GM18507 (cell line): ENCODE data around the gene EIF4H.

ENCODE experiments used
- DNase-seq: peaks from one replicate; pipeline ENCODE4 v3.0.0; 2011; ENCODE audit warnings: low read depth; ENCODE audit not compliant: insufficient read length; ENCODE audit errors: extremely low spot score
- FAIRE-seq: peaks from 2 replicates; lab custom pipeline; 2011; peaks lifted over from hg19 to GRCh38; lab: Jason Lieb, UNC

EIF4H gene

DNA sequence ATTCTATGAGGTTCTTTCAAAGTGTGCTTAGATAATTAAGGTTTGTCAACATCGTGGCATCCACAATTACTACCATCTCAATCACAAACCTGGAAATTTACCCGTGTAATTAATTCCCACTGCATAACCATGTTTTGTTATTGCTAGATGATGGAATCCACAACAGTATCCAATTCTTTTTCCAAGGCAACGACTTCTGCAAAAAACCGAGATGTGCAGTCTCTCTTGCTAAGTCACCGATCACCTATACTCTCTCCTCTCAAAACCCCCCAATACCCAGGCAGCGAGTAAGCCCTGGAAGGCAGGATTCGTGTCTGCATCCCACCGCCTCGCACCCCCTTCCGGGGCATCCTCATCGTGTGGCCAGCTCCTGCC, 678 bp upstream of the EIF4H start:
- DNase-seq (no peak), FAIRE-seq (no peak)

DNA sequence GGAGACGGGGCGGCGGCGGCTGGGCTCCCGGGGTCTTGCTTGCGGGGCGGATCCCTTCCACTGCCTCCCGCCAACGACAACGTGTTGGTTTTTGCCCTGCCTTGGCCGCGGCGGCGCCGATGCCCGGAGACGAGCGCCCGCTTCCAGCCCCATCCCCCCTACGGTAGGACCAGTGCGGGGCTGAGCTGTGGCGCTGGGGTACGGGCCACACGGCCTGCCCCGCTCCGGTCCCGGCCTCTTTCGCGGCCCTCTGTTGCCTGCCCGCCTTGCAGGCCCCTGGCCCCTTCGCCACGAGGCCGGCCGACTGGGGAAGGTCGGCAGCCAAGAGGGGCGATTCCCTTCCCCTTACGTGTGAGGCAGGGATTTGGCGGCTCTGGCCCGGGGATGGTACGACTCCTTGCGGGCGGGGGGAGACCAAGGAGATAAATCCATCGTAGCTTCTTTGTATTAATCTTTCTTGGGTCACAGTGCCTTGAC, 488 bp downstream of the EIF4H start:
- no peak for DNase-seq
- FAIRE-seq: no peak

DNA sequence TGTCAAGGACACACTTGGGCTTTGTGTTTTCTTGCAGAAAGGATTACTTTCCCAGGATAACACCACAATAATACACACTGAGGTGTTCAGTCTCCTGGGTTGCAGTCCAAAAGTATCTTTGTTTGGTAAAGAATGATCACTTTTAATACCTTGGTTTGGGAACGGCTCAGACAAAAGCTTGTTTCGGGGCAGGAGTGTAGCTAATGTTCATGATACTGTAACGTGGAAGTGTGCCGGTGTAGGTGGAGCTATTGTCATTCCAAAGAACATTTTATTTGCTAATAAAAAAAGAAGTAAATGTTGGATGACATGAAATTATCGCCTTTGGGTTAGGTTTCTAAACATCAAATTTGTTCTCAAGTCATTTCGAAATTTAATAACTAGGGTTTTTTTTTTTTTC, 1.2 kb downstream of the EIF4H start:
- no peak for DNase-seq

DNA sequence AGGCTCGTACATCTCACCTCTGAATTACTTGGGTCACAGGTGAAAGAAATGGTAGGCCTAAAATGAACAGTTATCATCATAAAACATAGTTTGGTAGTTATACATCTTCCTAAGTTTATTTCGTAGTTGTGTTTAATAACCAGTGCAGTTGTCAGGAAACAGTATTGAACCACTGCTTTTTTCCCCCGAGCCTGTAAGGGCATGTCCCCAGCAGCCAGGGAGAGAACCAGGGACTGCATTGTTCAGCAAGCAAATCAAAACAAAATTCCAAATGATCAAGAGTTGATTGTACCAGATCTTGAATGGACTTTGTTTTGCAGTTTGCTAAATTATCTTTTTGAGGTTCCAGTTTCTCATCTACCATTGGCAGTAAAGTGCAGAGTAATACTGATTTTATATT, 2.4 kb downstream of the EIF4H start:
- FAIRE-seq (no peak), DNase-seq (no peak)

More for the DNA sequence above, 1.2 kb downstream of the EIF4H start:
- no peak for FAIRE-seq

DNA sequence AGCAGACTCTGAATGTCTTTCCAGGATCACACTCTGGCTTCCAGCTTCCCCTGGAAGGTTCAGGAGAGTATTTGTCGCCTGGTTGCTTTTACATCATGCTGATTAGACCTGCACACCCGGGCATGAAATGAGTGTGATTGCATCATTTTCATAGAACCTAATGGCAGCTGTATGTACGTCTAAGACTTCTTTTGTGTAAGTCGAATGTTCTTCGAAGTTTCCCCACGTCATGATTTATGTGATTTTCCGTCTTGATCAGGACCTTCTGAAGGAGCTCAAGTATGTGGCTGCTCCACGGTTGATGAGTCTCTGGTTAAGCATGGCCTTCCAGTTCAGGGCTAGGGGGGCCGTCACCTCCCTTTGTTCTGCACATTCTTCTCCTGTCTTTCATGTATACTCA, 4.5 kb downstream of the EIF4H start:
- FAIRE-seq (no peak), DNase-seq (no peak)

DNA sequence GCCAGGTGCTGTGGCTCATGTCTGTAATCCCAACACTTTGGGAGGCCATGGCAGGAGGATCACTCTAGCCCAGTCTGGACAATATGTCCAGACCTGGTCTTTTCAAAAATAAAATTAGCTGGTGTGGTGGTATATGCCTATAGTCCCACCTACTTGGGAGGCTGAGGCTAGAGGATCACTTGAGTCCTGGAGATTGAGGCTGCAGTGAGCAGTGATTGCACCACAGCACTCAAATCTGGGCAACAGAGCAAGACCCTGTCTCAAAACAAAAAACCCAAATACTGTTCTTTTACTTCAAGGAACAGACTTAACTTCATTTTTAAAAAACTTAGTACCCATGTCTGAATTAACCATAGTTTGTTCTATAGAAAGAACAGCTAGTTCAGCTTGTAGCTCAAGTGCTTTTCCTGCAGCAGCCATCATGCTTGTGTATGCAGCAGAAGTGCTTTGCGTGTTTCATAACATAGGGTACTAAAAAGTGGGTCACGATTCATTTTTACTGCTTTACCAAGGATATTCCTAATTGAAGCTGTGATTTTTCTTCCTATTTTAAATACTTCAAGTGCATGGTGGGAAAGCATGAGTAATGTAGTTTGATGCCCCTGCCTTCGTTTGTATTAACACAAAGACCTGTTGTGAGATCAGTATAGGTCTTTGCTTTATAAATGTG, 5.9 kb downstream of the EIF4H start:
- DNase-seq: no peak
- FAIRE-seq: no peak

DNA sequence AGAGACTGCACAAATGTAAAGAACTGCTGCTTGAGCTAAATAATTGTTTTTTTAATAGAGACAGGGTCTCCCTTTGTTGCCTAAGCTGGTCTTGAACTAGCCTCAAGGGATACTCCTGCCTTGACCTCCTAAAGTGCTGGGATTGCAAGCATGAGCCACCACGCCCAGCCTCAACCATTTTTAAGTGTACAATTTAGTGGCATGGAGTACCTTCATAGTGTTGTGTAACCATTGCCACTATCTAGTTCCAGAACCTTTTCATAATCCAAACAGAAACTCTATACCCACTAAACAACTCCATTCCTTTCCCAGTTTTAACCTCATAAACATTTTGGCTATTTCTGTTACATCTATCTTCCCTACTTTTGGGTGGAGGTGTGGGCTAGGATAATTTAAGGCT, 6.7 kb downstream of the EIF4H start:
- no peak for FAIRE-seq

DNA sequence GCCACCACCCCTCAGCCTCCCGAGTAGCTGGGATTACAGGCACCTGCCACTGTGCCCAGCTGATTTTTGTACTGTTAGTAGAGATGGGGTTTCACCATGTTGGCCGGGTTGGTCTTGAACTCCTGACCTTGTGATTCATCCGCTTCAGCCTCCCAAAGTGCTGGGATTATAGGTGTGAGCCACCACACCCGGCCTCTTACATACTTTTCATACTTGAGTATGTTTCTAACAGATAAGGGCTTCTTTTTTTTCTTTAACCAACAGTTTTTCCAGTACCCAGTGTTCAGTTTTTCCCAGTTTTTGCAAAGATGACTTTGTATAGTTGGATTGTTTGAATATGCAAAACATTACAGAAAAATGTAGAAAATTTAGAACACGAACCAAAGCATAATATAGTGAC, 7.7 kb downstream of the EIF4H start:
- FAIRE-seq (no peak), DNase-seq (no peak)

More for the DNA sequence above, 6.7 kb downstream of the EIF4H start:
- no peak for DNase-seq

DNA sequence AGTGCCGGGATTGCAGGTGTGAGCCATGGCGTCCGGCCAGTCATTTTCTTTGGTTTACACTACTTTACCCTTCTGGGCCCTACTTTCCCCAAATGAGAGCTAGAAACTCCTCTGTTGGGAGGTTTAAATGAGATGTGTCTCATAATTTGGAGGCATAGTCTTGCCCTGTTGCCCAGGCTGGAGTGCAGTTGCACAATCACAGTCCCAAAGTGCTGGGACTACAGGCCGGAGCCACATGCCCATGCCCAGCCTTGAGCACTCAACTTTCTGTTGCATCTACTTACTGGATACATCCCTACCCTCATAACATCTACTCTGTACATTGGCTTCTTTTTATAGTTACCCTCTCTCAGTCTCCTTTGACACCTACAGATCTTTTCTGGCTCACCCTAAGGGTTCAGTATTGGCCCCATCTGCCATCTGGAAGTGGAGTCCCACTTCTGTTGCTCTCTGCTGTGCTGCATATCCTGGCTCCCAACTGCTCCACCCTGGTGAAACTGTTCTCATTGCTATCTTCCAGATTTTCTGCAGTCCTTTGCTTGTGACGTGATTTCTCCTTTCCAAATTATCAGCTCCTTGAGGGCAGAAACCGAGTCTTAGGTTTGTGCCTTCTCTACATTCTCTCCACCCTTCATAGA, 8.4 kb downstream of the EIF4H start:
- no peak for DNase-seq
- FAIRE-seq: no peak

DNA sequence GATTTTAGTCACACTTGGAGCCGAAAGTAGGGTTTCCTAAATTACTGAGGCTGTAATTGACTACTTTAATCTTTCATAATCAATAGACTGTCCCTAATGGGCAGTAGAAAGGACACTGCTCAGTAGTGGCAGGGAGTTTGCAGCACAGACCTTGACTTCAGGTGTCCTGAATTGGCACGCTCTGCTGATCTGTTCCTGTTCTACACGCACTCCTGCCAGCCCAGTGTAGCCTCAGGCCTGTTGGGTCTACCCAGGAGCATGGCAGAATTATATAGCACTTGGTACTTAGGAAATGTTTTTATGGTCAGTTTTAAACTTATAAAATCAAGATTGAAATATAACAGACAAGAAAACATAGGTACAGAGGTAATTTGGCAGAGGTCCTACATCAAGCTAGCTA, 9.0 kb downstream of the EIF4H start:
- DNase-seq: no peak
- FAIRE-seq: no peak

DNA sequence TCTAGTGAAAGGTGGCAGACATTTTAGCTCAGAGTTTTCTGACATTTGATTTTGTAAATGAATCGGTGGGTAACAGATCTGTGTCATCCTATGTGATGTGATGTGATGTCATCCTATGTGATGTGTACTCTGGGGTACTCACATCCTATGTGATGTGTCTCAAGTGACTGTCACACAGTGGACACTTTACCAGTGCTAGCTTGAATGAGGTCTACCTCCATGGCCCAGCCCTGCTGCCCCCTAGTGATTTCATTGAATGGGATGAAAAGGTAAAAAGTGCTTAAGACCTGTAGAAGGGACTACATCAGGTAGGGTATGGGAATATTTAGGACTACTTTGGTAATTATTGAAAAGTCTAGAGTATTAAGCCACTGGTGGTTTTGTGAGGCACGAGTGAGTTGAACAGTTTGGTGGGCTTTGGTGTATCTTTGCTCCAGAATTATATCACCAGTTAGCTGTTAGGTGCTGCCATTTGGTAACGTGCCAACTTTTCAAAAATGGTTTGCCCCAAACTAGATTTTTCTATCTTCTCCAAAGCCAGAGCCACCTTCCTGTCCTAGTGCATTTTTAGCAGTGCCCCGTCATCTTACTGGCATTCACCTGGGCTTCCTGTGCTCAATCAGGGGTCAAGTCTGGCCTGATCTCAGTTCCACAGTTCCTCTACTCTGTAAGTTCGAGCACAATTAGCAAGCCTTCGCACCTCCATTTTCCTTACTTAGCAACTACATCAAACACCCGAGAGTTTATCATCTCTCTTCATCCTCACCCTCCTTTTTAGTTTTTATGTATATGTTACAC, 9.7 kb downstream of the EIF4H start:
- DNase-seq: no peak
- FAIRE-seq: no peak

DNA sequence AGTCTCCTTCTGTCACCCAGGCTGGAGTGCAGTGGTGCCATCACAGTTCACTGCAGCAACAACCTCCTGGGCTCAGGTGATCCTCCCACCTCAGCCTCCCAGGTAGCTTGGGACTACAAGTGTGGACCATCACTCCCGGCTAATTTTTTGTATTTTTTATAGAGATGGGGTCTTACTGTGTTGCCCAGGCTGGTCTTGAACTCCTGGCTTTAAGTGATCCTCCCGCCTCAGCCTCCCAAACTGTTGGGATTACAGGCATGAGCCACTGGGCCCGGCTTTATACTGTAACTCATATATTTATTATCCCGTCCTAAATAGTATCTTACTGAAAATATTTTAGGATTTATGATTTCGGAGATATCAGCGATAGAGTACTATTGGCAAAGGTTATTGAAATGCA, 10.9 kb downstream of the EIF4H start:
- DNase-seq: no peak
- FAIRE-seq: no peak

DNA sequence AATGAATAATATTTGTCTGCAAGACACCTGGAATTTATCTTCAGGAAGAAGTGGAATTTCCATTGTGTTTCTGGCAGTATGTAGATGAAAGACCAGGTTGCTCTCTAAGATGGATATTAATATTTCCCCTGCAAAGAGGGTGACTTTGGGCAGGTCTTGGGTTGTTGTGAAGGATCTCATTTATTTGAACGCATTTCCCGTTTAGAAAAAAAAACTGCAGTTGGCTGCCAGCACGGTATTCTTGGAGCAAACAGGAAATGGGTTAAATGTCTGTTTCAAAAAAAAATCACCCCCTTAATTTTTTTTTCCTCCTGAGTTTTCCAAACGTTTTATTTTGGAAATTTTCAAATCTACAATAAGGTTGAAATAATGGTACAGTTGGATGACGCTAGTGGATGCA, 11.5 kb downstream of the EIF4H start:
- FAIRE-seq: no peak

DNA sequence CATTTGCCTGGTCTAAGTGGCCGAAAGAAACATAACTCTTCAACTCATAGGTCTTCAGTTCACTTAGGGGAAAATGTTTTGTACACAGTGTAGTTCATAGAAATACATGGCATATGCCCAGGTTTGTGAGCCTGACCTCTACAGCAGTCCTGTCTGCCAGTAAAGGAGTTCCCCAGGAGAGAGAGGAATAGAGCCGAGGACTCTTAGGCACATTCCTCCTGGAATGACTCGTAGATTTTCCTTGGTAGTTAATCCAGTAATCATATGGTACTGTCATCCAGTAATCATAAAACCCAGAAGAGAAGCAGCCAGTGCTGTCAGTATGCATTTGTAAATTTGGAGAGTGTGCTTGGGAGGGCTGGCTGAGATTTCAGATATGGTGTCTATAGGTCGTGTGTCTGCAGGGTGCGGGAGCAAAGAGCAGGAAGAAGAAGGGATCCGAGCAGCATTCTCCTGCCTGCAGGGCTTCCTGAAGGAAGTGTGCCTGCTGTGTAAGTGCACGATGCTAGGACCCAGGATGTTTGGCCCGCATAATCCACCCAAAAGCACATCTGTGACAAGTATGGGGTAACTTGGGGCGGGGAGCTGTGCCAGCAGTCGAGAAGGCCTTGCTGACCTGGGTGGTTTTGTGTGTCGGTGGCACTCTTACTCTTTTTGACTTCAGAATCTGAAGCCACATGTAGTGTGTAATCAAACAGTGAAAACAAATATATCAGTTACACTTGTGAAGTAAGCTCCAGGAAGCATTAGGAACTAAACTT, 13.9 kb downstream of the EIF4H start:
- FAIRE-seq: no peak
- DNase-seq: no peak

More for the DNA sequence above, 11.5 kb downstream of the EIF4H start:
- DNase-seq: no peak

DNA sequence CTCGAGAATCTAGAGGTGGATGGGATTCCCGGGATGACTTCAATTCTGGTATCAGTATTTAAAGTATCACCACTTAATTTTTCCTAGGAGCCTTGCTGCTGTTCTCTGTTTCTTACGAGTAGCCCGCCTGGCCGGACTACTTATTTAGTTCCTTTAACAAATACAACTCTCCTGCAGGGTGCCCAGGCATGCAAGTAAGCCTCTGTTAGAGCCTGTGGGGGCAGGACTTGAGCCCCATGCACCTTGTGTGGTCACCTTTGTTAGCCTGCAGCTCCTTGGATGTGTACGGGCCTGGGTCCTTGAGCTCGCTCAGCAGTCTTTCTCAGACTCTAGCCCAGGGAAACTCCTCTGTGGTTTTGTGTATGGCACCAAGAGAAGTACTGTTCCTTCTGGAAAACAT, 16.1 kb downstream of the EIF4H start:
- FAIRE-seq (no peak), DNase-seq (no peak)

DNA sequence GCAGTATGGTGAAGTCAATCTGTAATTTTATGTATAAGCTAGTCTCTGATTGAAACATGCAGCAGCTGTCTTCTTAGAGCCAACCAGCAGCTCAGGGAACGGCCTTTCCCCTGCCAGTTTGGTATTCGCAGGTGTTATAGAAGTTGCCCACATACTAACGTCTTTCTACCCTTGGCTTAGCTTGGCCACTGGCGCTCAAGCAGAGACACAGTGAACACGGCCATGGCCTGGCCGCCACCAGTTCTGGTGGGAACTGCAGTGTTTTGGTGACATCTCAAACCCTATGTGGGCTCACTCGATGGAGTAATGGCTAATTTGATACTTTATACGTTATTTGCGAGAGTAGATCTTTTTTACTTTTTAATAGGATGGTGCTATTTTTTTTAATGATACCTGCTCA, 17.1 kb downstream of the EIF4H start:
- FAIRE-seq: no peak

DNA sequence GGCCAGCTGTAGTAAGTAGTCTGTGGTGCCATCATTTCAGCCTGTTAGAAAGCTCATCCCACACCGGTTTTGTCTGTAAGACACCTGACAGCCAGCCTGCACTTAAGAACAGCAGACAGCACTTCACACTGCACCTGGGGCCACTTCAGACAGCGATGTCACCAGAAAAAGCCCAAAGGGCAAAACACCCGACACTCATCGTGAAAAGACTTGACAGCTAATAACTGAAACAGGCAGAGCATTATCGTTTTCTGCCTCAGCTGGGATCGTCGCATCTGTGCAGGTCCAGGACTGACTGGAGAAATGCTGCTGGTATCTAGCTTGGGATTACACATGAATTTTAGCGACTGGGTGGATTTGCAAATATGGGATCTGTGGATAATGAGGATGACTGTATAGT, 18.9 kb downstream of the EIF4H start:
- FAIRE-seq (no peak), DNase-seq (no peak)

More for the DNA sequence above, 17.1 kb downstream of the EIF4H start:
- no peak for DNase-seq

DNA sequence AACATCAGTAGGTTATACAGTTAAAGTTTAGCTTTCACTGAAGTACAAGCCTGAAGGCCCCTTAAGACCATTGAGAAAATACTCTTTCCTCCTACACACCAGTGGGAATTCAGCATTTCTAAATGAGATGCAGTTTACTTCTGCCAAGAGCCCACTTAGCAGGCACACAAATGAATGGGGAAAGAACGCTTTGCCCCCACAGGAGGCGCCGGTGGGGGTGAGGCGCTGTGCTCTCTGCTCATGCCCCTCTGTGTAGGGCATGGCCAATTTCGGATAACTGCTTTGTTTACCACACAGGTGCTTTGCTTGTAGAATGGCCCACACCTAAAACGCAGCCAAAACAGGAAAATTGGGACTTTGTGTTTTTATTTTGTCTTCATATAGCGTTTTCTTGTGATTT, 19.8 kb downstream of the EIF4H start:
- FAIRE-seq: no peak
- no peak for DNase-seq

DNA sequence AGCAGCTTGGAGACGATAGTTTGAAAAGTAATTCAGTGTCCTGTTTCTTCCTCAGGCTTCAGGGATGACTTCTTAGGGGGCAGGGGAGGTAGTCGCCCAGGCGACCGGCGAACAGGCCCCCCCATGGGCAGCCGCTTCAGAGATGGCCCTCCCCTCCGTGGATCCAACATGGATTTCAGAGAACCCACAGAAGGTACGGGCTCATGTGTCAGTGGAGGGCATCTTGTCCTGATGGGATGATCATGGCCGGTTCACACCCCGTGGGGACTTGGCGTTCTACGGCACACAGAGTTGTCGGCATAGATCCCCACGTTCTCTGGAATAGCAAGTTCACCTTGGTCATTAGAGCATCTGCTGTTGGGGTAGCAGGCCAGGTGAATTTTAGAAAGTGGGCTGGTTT, 20.5 kb downstream of the EIF4H start:
- DNase-seq (no peak), FAIRE-seq (no peak)
